Astrocyte (in vitro differentiated cells and primary cell): ENCODE data around the gene PRKG2. TPM values are rescaled to one million over a fixed set of nuclear protein-coding genes. Genes with fewer than 3 reads are reported as not detected.

Source experiments
- DNase-seq: peaks from one replicate; pipeline ENCODE4 v3.0.0-alpha.2; 2010; ENCODE audit warnings: low read depth
- FAIRE-seq: peaks from 2 replicates; lab custom pipeline; 2011; peaks lifted over from hg19 to GRCh38; lab: Jason Lieb, UNC
- H2AFZ ChIP-seq: 2 replicates; pipeline ENCODE4 v1.6.0; 2012; ENCODE audit warnings: low read depth, low read length, inconsistent platforms
- H3K27ac ChIP-seq: 2 replicates; pipeline ENCODE4 v1.5.1; 2011; ENCODE audit warnings: low read depth, low read length, inconsistent platforms
- H3K27me3 ChIP-seq: 2 replicates; pipeline ENCODE4 v1.6.0; 2011; ENCODE audit warnings: low read length, inconsistent platforms; ENCODE audit not compliant: insufficient read depth
- H3K36me3 ChIP-seq: 2 replicates; pipeline ENCODE4 v1.5.1; 2011; ENCODE audit warnings: low read length, inconsistent platforms; ENCODE audit not compliant: insufficient read depth
- H3K4me1 ChIP-seq: 2 replicates; pipeline ENCODE4 v1.5.1; 2011; ENCODE audit warnings: low read length, inconsistent platforms; ENCODE audit not compliant: insufficient read depth
- H3K4me2 ChIP-seq: 2 replicates; pipeline ENCODE4 v1.6.0; 2012; ENCODE audit warnings: low read length, inconsistent platforms
- H3K4me3 ChIP-seq: 2 replicates; pipeline ENCODE4 v1.5.1; 2011; ENCODE audit warnings: low read depth, mild to moderate bottlenecking, low read length, inconsistent platforms; ENCODE audit not compliant: insufficient read depth
- H3K79me2 ChIP-seq: 2 replicates; pipeline ENCODE4 v1.6.0; 2012; ENCODE audit warnings: mild to moderate bottlenecking, low read length, inconsistent platforms; ENCODE audit not compliant: insufficient read depth
- H3K9ac ChIP-seq: 2 replicates; pipeline ENCODE4 v1.6.0; 2012; ENCODE audit warnings: mild to moderate bottlenecking, low read length, inconsistent platforms
- H3K9me3 ChIP-seq: 2 replicates; pipeline ENCODE4 v1.5.1; 2012; ENCODE audit warnings: low read depth, mild to moderate bottlenecking, low read length, inconsistent platforms; ENCODE audit not compliant: insufficient read depth
- H4K20me1 ChIP-seq: 2 replicates; pipeline ENCODE4 v1.6.0; 2012; ENCODE audit warnings: low read length, inconsistent platforms; ENCODE audit not compliant: insufficient read depth
- H3K27ac Mint-ChIP-seq: one replicate; pipeline ENCODE4 v1.8.0; 2021; ENCODE audit warnings: mild to moderate bottlenecking, mixed read lengths; ENCODE audit not compliant: unreplicated experiment
- H3K27me3 Mint-ChIP-seq: one replicate; pipeline ENCODE4 v1.8.0; 2021; ENCODE audit warnings: low read depth, mixed read lengths; ENCODE audit not compliant: unreplicated experiment
- H3K36me3 Mint-ChIP-seq: one replicate; pipeline ENCODE4 v1.8.0; 2021; ENCODE audit warnings: low read depth, mixed read lengths; ENCODE audit not compliant: unreplicated experiment
- H3K4me1 Mint-ChIP-seq: one replicate; pipeline ENCODE4 v1.8.0; 2021; ENCODE audit warnings: low read depth, mixed read lengths; ENCODE audit not compliant: unreplicated experiment
- H3K4me3 Mint-ChIP-seq: one replicate; pipeline ENCODE4 v1.8.0; 2021; ENCODE audit warnings: mild to moderate bottlenecking, moderate library complexity, mixed read lengths; ENCODE audit not compliant: unreplicated experiment
- H3K9me3 Mint-ChIP-seq: one replicate; pipeline ENCODE4 v1.8.0; 2021; ENCODE audit warnings: mild to moderate bottlenecking, mixed read lengths; ENCODE audit not compliant: unreplicated experiment
- EZH2 ChIP-seq: IDR thresholded peaks from 2 replicates; pipeline ENCODE4 v1.6.1; 2012; ENCODE audit warnings: mild to moderate bottlenecking, low read length, inconsistent platforms; ENCODE audit not compliant: insufficient read depth
- total RNA-seq: library from RNA; stranded (reverse); gene quantifications from 2 replicates; pipeline ENCODE4 v1.2.1, GENCODE V29; 2021
- TF ChIP-seq, protein P1 (sequence below): IDR thresholded peaks from 2 replicates; pipeline ENCODE4 v1.5.1; 2011; ENCODE audit warnings: low read depth, mild to moderate bottlenecking, inconsistent platforms, low read length, moderate library complexity; ENCODE audit not compliant: insufficient read depth

Gene PRKG2
- total RNA-seq, 1 donor from 2014 or later, result 0.23 TPM

DNA sequence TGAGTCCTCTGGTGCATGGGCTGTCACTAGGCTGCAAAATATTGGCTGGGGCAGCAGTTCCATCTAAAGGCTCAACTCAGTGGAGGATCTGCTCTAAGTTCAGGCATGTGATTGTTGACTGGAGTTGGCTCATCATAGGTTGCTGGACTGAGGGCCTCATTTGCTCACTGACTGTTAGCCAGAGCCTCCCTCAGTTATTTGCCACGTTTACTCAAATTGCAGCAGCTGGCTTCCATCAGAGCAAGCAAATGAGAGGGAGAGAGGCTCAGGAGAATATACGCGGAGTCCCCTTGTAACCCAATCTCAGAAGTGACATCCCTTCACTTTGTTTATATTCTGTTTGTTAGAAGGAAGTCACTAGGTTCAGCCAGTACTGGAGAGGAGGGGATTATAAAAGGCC is 130.4 kb downstream of the PRKG2 start:
- no peak overlapping the region for H3K9ac ChIP-seq
- H3K27me3 ChIP-seq, result no peaks in the 10 kb centered on the region
- H3K27me3 Mint-ChIP-seq, result no peaks in the 10 kb centered on the region
- no peaks in the 10 kb centered on the region for H3K9me3 ChIP-seq
- peaks cover 5% of the 10 kb centered on the region for H3K9me3 Mint-ChIP-seq
- no peaks in the 10 kb centered on the region for H3K36me3 Mint-ChIP-seq
- FAIRE-seq (no peak), DNase-seq (no peak)
- H3K27ac Mint-ChIP-seq, result no peak overlapping the region
- H2AFZ ChIP-seq, result no peak overlapping the region
- H3K4me3 Mint-ChIP-seq, result no peak overlapping the region
- H3K27ac ChIP-seq, result no peak overlapping the region
- H3K36me3 ChIP-seq, result no peaks in the 10 kb centered on the region
- H4K20me1 ChIP-seq, result no peaks in the 10 kb centered on the region
- no peak overlapping the region for H3K4me2 ChIP-seq
- no peak overlapping the region for H3K4me3 ChIP-seq
- TF ChIP-seq, protein P1, sequence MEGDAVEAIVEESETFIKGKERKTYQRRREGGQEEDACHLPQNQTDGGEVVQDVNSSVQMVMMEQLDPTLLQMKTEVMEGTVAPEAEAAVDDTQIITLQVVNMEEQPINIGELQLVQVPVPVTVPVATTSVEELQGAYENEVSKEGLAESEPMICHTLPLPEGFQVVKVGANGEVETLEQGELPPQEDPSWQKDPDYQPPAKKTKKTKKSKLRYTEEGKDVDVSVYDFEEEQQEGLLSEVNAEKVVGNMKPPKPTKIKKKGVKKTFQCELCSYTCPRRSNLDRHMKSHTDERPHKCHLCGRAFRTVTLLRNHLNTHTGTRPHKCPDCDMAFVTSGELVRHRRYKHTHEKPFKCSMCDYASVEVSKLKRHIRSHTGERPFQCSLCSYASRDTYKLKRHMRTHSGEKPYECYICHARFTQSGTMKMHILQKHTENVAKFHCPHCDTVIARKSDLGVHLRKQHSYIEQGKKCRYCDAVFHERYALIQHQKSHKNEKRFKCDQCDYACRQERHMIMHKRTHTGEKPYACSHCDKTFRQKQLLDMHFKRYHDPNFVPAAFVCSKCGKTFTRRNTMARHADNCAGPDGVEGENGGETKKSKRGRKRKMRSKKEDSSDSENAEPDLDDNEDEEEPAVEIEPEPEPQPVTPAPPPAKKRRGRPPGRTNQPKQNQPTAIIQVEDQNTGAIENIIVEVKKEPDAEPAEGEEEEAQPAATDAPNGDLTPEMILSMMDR, result no peak
- TF ChIP-seq EZH2, result no peak
- H3K79me2 ChIP-seq, result no peaks in the 10 kb centered on the region
- no peaks in the 10 kb centered on the region for H3K4me1 ChIP-seq
- no peaks in the 10 kb centered on the region for H3K4me1 Mint-ChIP-seq

DNA sequence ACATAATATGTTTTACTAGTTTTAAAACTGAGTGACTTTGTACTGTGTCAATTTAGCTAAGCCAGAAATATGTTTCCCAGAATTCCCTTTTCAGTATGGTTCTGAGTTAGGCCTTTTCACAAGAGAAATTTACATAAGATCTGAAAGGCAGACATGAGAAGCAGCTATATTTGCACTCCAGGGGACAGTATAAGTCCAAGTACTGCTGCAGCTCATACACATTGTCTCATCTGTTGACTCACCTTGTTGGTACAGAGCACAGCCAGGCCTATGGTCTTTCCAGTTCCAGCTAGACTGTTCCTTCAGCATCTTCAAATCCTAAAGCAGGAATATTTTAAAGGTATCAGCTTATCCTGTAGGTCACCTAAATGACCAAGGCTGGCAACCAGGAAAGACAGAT is 131.0 kb downstream of the PRKG2 start:
- peaks cover 5% of the 10 kb centered on the region for H3K9me3 Mint-ChIP-seq
- DNase-seq, result peak; percentile 2

DNA sequence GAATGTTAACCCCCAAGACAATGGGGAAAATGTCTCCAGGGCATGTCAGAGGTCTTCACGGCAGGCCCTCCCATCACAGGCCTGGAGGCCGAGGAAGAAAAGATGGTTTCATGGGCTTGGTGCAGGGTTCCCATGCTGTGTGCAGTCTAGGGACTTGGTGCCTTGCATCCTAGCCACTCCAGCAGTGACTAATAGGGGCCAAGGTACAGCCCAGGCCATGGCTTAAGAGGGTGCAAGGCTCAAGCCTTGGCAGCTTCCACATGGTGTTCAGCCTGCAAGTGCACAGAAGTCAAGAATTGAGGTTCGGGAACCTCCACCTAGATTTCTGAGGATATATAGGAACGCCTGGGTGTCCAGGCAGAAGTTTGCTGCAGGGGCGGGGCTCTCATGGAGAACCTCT is 133.9 kb downstream of the PRKG2 start:
- H4K20me1 ChIP-seq, result no peaks in the 10 kb centered on the region
- no peak for DNase-seq
- no peak overlapping the region for H3K27ac ChIP-seq
- no peak overlapping the region for H2AFZ ChIP-seq
- peaks cover 7% of the 10 kb centered on the region for H3K27me3 Mint-ChIP-seq
- peaks cover 5% of the 10 kb centered on the region for H3K9me3 Mint-ChIP-seq
- H3K79me2 ChIP-seq, result no peaks in the 10 kb centered on the region
- H3K9ac ChIP-seq, result no peak overlapping the region
- H3K9me3 ChIP-seq, result no peaks in the 10 kb centered on the region
- no peaks in the 10 kb centered on the region for H3K36me3 ChIP-seq
- no peak overlapping the region for H3K4me3 Mint-ChIP-seq
- H3K4me2 ChIP-seq, result no peak overlapping the region
- no peaks in the 10 kb centered on the region for H3K36me3 Mint-ChIP-seq
- no peak overlapping the region for H3K27ac Mint-ChIP-seq
- no peaks in the 10 kb centered on the region for H3K4me1 Mint-ChIP-seq
- H3K27me3 ChIP-seq, result peaks cover 2% of the 10 kb centered on the region
- TF ChIP-seq EZH2, result no peak
- TF ChIP-seq, protein P1, result no peak
- no peak overlapping the region for H3K4me3 ChIP-seq
- H3K4me1 ChIP-seq, result no peaks in the 10 kb centered on the region
- no peak for FAIRE-seq

More for the DNA sequence above, 131.0 kb downstream of the PRKG2 start:
- H4K20me1 ChIP-seq, result no peaks in the 10 kb centered on the region
- H3K9ac ChIP-seq, result no peak overlapping the region
- no peaks in the 10 kb centered on the region for H3K27me3 Mint-ChIP-seq
- H3K79me2 ChIP-seq, result no peaks in the 10 kb centered on the region
- no peak overlapping the region for H3K4me2 ChIP-seq
- no peak overlapping the region for H3K4me3 Mint-ChIP-seq
- H2AFZ ChIP-seq, result no peak overlapping the region
- no peak overlapping the region for H3K27ac ChIP-seq
- no peak for TF ChIP-seq EZH2
- TF ChIP-seq, protein P1, result peak; percentile 3
- H3K36me3 ChIP-seq, result no peaks in the 10 kb centered on the region
- no peak overlapping the region for H3K4me3 ChIP-seq
- no peak overlapping the region for H3K27ac Mint-ChIP-seq
- no peaks in the 10 kb centered on the region for H3K4me1 Mint-ChIP-seq
- no peaks in the 10 kb centered on the region for H3K9me3 ChIP-seq
- H3K36me3 Mint-ChIP-seq, result no peaks in the 10 kb centered on the region
- H3K27me3 ChIP-seq, result no peaks in the 10 kb centered on the region
- no peak for FAIRE-seq
- H3K4me1 ChIP-seq, result no peaks in the 10 kb centered on the region
